Astrocyte of the spinal cord (primary cell): Measurements from ENCODE around the gene AP1G1.
"Not testable (repeated sequence)": the region's sequence is repeated elsewhere in the genome, so short reads cannot be mapped to it uniquely, and the experiment has no call there.

Source experiments
- DNase-seq: peaks from one replicate; pipeline ENCODE4 v3.0.0; 2011; ENCODE audit warnings: low read depth, low spot score
- H3K4me3 ChIP-seq: 2 replicates; pipeline ENCODE4 v1.5.1; 2011; ENCODE audit warnings: low read depth, mild to moderate bottlenecking, low read length, moderate library complexity
- in situ Hi-C: cut with HindIII; loops from 2 replicates; pipeline ENCODE4 v1.10.0; 2017; ENCODE audit warnings: low sequenced_read_pairs
- TF ChIP-seq, protein P1 (sequence below): IDR thresholded peaks from 2 replicates; pipeline ENCODE4 v1.5.1; 2012; ENCODE audit warnings: low read depth, mild to moderate bottlenecking, low read length, inconsistent platforms

AP1G1 gene

DNA sequence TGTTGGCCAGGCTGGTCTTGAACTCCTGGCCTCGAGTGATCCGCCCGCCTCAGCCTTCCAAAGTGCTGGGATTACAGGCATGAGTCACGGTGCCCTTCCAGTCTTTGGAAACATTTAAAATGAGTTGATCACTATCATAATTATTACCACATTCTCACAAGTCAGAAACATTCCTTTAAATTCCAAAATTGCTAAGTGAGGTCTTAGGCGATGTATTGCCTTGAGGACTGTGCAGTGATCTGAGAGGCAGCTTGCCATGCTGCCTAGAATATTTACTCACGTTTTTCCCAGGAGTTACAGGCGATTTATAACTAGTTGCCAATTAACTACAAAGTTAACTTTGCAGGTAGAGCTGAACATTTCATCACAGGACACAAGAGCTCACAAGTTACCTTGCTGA, 31.4 kb upstream of the AP1G1 start:
- no peak for DNase-seq
- no peak overlapping the region for H3K4me3 ChIP-seq
- TF ChIP-seq, protein P1, sequence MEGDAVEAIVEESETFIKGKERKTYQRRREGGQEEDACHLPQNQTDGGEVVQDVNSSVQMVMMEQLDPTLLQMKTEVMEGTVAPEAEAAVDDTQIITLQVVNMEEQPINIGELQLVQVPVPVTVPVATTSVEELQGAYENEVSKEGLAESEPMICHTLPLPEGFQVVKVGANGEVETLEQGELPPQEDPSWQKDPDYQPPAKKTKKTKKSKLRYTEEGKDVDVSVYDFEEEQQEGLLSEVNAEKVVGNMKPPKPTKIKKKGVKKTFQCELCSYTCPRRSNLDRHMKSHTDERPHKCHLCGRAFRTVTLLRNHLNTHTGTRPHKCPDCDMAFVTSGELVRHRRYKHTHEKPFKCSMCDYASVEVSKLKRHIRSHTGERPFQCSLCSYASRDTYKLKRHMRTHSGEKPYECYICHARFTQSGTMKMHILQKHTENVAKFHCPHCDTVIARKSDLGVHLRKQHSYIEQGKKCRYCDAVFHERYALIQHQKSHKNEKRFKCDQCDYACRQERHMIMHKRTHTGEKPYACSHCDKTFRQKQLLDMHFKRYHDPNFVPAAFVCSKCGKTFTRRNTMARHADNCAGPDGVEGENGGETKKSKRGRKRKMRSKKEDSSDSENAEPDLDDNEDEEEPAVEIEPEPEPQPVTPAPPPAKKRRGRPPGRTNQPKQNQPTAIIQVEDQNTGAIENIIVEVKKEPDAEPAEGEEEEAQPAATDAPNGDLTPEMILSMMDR = no peak
- in situ Hi-C loops = no loop called here

DNA sequence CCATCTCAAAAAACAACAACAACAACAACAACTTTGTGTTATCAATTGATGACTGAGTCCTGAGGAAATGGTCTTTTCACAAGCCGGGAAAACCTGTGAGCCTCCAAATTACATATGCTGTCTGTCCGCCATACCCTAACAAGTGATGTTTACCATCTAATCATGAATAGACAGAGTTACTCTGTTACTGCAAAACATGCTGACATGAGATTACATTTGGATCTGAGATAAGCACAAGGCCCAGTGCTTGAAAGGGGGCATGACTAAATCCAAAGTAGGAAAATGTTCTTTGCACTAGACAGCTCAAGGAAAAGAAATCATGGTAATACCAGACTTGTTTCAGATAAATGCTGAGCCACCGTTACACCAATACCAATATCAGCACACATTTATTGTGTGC, 28.5 kb upstream of the AP1G1 start:
- TF ChIP-seq, protein P1 = no peak
- in situ Hi-C loops = no loop called here
- H3K4me3 ChIP-seq = no peak overlapping the region
- no peak for DNase-seq

DNA sequence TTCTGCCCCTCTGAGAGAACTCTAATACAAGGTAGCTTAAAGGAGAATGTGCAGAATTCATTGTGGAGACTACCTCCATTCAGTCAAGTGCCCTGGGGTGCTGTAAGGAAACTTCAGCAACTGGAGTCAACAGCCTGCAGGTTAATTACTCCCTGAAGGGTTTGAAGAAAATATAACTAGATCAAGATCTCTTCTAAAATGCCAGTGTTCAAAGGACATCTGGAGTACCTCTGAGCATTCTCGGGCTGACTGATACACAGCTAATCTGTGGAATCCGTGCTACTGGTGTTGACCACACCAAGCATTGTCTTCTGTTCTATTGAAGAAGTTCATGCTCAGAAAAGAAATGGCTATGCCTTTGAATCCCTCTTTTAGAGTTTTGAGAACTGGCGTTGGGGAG, 25.7 kb upstream of the AP1G1 start:
- H3K4me3 ChIP-seq = no peak overlapping the region
- TF ChIP-seq, protein P1 = no peak
- in situ Hi-C loops = no loop called here
- no peak for DNase-seq

DNA sequence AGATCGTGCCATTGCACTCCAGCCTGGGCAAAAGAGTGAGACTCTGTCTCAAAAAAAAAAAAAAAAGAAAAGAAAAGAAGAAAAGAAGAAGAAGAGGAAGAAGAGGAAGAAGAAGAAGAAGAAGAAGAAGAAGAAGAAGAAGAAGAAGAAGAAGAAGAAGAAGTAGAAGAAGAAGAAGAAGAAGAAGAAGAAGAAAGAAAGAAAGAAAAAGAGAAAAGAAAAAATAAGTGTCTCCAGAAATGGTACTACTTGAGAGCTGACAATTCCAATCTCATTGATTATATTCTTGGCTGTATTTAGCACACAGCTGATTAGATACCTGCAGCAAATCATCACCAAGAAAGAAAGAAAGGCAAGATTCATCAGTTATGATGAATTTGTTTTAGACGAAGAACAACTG, 23.5 kb upstream of the AP1G1 start:
- H3K4me3 ChIP-seq, in situ Hi-C loops, DNase-seq: not testable (repeated sequence)

DNA sequence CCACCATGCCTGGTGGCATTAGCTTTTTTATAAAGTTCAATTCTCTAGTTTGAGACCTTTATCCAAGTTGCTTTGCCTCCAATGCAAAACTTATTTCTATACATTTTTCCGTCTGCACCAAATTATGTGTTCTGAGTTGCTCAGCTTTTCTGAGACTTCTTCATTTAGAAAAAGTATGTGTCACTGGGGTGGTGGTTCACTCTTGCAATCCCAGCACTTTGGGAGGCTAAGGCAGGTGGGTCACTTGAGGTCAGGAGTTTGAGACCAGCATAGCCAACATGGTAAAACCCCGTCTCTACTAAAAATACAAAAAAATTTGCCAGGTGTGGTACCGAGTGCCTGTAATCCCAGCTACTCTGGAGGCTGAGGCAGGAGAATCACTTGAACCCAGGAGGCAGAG, 23.1 kb upstream of the AP1G1 start:
- DNase-seq, H3K4me3 ChIP-seq, in situ Hi-C loops: not testable (repeated sequence)

DNA sequence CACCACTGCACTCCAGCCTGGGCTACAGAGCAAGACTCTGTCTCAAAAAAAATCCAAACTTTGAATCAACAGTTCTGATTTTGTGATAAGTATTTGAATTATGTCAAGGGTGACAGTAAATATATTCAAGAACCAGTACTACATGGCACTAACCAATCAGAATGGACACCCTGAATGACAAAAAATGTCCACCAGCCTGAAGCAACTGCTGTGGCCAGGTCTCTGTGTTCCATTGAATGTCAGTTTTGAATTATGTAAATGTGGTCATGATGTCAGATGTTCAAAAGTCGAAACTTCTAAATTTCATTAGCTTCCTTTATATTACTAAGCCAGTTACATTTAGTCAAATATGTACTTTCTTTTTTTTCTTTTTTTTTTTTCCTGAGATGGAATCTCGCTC, 21.7 kb upstream of the AP1G1 start:
- in situ Hi-C loops = no loop called here
- no peak overlapping the region for H3K4me3 ChIP-seq
- DNase-seq = no peak
- TF ChIP-seq, protein P1 = no peak

DNA sequence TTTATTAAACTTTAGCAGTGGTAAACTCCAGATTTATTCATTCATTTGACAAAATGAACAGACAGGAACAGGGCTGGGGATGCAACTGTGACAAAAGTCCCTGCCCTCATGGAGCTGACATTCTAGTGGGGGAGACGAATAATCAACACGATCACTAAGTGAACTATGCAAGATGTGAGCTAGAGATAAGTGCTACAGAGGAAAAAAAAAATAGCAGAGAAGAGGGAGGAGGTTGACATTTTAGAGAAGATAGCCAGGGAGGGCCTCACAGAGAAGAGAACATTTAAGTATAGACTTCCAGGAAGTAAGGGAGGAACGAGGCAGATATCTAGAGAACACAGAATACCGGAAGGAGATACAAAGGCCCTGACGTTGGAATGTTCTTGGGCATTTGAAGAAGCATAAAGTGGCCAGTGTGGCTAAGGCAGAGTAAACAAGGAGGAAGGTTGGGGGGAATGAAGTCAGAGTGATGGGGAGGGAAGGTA, 17.9 kb upstream of the AP1G1 start:
- TF ChIP-seq, protein P1 = no peak
- DNase-seq = no peak
- in situ Hi-C loops = no loop called here
- H3K4me3 ChIP-seq = no peak overlapping the region

DNA sequence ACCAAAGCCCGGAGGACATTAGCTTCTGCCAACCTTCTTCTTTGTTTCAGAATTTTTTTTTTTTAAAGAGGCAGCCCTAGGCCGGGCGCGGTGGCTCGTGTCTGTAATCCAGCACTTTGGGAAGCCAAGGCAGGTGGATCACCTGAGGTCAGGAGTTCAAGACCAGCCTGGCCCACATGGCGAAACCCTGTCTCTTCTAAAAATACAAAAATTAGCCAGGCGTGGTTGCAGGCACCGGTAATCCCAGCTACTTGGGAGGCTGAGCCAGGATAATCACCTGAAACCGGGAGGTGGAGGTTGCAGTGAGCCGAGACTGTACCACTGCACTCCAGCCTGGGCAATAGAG, 8.5 kb upstream of the AP1G1 start:
- DNase-seq, in situ Hi-C loops, H3K4me3 ChIP-seq: not testable (repeated sequence)
